ENCODE results near the gene ACAA2.

DNA sequence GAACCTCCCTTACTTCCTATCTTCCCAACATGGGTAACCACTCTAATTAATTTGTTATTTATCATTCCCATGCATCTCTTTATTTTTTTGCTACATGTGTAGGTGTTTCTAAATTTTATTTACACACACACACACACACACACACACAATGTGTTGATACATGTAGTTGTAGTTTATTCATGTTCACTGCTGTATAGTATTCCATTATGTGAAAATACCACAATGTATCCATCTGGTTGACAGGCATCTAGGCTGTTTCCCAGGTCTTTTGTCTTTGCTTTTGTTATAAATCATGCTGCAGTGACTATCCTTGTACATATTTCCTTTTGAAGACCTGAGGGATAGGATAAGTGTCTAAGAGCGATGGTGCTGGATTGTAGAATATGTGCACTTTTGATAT, 59.7 kb downstream of the ACAA2 start:
- TF ChIP-seq, protein P1, sequence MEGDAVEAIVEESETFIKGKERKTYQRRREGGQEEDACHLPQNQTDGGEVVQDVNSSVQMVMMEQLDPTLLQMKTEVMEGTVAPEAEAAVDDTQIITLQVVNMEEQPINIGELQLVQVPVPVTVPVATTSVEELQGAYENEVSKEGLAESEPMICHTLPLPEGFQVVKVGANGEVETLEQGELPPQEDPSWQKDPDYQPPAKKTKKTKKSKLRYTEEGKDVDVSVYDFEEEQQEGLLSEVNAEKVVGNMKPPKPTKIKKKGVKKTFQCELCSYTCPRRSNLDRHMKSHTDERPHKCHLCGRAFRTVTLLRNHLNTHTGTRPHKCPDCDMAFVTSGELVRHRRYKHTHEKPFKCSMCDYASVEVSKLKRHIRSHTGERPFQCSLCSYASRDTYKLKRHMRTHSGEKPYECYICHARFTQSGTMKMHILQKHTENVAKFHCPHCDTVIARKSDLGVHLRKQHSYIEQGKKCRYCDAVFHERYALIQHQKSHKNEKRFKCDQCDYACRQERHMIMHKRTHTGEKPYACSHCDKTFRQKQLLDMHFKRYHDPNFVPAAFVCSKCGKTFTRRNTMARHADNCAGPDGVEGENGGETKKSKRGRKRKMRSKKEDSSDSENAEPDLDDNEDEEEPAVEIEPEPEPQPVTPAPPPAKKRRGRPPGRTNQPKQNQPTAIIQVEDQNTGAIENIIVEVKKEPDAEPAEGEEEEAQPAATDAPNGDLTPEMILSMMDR (IDR thresholded peaks at IDR 0.05; ENCODE audit: poor library complexity) = no peak
- no peak for TF ChIP-seq EZH2phosphoT487 (IDR thresholded peaks at IDR 0.05; ENCODE audit: low read depth, severe bottlenecking, unreplicated experiment)
